GM19397 (cell line): ENCODE measurements around the gene EBLN2.
"Not testable (repeated sequence)": the region's sequence is repeated elsewhere in the genome, so short reads cannot be mapped to it uniquely, and the experiment has no call there.

ENCODE experiments used
- ATAC-seq: cut with Tn5 transposase; IDR thresholded peaks from one replicate; pipeline ENCODE4 v1.9.1; 2021; ENCODE audit warnings: mild to moderate bottlenecking, moderate library complexity; ENCODE audit not compliant: unreplicated experiment

EBLN2 gene

DNA sequence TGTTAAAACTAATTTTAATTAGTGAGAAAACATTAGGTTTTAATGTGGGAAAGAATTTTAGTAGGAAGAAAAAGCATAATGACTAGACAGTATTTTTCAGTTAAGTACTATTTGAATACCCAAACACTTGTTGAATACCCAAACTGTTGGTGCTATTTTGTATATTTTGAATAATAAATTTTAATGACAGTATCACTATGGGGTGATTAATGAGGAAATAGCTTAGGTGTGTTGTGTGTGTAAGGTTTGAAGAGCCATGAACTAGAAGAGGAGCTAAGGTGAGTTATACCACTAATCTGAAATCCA is 4.7 kb upstream of the EBLN2 start:
- ATAC-seq: no peak

DNA sequence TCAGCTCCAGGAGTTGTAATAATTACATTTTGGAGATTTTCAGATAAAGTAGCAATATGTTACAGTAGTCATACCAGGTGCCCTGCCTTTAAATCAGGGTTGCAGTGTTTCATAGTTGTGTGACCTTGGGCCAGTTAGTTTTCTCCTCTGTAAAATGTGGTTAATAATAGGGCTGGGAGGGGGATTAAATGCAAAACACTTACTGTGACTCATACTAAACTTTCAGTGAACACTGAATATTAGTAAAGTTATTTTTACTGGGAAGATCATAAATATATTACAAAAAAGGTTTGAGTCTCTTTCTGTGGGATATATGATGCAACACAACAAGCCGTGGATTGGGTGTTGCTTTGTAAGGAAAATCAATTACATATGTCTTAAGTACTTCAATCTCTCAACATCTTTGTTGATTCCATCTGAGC is 1.1 kb upstream of the EBLN2 start:
- no peak for ATAC-seq

DNA sequence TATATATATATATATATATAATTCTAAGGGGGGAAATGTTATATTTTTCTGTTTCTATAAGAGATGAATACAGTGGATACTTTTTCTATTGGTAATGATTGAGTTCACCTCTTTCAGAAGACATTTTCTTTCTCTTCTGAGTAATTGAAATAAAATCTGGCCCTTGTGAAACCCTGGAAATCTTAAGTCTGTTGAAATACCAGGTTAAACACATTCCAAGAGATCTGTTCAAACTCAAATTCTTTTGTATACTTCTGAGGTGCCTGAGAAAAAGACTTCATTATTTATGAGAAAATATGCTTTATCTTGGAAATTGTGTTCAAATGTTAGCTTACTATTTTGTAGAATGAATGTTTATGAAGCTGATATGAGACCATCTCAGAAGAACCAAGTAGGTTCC is 4.8 kb downstream of the EBLN2 start:
- ATAC-seq: not testable (repeated sequence)

DNA sequence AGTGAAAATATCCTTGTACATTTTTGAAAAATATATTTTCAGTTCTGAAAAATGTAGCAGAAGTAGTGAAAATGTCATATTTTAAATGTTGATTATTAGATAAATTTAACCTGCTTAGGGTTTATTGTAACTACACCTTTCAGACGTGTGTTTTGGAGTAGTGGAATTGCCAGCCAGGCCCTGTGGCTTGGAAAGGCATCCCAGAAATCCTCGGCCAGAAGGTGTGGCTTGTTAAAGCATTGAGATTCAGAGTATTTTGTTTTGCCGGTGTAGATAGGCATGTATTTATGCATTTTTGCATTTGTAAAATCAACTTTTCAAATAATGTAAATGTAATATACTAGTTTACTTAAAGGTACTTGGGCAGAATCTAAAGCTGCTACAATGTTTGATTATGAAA is 7.0 kb downstream of the EBLN2 start:
- ATAC-seq: no peak

DNA sequence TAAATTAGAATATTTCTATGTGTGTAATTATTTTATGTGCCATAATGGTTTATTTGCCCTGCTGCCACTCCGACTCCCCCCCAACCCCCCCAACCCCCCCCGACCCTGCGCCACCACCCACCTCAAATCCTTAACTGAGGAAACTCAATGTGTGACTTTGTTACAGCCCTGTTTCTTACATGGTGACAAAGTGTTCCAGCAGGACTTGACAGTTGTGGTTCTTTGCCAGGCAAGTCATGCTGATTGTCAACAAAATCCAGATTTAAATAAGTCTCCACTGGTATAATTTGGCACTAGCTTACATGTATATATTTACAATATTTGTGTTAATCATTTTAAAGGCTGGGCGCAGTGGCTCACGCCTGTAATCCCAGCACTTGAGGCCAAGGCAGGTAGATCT is 7.7 kb downstream of the EBLN2 start:
- no peak for ATAC-seq

DNA sequence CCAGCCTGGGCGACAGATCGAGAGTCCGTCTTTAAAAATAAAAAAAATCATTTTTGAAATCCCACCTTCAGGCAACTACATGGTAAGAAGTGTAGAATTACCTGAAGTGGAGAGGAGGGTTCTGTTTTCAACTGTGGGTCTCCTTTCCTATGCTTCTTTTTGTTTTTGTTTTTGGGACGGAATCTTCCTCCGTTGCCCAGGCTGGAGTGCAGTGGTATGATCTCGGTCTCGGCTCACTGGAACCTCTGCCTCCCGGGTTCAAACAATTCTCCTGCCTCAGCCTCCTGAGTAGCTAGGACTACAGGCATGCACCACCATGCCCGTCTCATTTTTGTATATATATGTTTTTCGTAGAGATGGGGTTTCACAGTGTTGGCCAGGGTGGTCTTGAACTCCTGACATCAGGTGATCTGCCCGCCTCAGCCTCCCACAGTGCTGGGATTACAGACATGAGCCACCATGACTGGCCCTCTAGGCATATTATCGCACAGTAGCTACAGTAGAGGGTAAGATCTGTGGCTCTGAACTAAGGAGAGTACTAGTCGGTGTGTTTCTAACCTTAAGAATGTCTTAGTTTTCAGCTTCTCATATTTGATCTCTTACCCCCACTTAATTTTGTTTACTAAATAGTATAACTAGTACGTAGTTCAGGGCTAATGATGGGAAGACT is 8.5 kb downstream of the EBLN2 start:
- no peak for ATAC-seq

DNA sequence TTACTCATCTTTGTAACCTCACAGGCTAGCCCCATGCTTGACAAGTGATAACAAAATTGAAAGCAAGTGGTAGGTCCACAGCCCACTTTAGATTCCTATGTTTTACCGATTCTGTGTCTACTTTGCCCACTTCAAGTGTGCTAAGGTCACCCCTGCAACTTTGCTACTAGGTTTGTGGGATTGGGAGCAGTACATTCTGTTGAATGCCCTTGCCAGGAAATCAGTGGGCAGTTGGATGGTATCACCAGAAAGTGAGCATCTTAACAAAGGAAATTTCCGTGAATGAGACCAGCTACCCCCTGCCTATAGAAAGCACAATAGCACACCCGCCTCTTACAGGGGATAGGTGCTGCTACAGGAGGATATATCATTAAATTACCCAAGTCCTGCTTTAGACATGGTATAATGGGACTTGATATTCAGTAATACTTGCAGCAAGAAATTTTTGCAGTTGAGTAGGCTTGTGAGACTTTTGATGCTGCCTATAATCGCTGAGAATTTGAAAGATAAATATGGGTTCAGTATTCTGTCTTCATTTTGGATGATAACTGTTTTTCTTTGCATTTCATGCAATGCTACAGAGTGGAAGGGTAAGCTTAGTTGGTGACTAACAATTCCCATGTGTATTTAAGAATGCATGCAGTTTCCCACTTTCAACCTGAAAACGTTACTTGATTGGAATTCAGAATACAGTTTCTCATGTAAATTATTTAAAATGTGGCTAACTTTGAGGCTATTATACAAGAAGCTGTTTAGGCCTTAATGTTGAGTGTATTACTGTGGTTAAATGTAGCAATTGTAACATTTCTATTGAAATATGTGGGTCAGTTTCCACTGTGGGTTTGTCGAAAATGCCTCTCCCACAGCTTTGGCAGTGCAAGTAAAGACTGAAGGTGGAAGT is 9.5 kb downstream of the EBLN2 start:
- ATAC-seq: no peak

GRCh38 chr3:73071952-73072351 is 10.5 kb downstream of the EBLN2 start:
- ATAC-seq: no peak

DNA sequence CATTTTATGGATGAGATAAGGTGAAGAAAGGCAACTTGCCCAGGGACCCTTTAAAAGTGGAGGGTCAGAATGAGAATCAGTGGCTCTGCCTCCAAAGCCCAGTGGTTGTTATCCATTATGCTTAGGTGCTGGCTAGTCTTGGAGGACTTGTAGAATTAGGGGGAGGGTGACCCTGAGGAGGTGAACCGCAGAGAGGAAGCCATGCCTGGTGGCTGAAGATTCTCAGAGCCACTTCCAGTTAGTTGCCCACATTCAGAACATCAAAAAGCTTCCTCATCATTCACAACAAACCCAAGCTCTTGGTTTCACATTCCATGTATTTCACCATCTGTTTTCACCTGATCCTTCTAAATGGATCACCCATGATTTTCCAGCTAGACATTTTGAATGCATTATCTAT is 11.2 kb downstream of the EBLN2 start:
- ATAC-seq: no peak

DNA sequence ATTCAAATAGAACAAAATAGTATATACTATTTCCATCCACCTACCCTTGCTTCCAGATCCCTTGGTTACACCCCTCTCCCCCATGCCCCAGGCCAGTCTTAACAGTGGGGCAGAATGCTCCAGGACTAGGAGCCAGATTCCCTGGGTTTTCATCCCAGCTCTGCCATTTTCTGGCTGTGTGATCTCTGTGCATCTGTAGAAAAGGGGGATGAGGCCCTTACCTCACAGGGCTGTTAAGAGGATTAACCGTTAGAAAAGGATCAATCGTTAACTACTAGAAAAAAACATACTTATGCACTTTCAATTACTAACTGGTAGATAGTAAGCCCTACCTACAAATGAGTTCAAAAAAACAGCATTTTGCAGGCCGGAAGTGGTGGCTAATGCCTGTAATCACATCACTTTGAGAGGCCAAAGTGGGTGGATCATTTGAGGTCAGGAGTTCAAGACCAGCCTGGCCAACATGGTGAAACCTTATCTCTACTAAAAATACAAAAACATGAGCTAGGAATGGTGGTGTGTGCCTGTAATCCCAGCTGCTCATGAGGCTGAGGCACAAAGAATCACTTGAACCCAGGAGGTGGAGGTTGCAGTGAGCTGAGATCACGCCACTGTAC is 11.7 kb downstream of the EBLN2 start:
- ATAC-seq: no peak

DNA sequence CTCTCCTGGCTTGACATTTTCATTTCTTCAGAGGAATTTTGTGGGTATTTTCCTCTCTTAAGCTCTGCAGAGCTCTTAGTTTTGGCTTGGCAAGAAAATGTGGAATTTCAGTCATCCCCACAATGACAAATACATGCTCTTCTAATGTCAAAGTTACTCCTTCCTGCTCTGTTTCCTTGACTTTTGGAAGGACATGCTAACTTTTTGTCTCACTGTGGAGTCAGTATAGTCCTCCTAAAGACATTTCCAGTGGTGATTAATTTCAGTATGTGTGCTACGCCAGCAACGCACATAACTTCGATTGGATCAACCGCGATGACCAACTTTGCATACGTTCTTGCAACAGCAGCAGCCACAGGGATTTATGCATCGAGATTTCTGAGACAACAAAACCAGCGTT is 13.3 kb downstream of the EBLN2 start:
- no peak for ATAC-seq

DNA sequence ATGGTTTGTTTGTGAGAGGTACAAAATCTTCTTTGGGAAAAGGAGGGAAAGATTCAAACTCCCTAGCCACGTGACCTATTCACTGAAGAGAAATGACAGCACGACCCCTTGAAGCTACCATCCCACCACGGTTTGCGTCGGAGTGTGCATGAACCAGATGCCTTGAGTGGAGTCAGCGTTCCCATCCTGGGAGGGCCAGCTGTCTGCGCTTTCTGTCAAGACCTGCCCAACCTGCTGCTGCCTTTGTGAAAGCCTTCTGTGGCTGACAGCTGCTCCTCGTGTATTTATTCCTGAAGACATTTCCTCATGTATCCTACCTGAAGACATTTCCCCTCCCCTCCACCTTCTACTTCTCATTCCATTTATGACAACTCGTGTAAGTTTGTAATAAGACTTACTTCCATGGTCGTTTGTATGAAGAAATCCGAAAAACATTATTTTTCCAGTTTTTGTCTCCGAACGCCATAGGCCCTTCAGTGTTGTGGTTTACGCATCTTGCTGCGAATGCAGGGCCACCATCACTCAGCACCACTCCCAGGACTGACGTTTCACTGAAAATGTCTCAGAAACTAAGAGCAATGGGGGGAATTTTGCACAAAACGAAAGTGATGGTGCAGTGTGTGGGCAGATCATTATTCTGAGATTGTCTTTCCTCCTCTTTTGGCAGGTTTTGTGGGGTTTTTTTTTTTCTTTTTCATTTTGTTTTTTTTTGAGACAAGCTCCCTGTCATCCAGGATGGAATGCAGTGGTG is 18.9 kb downstream of the EBLN2 start:
- no peak for ATAC-seq

DNA sequence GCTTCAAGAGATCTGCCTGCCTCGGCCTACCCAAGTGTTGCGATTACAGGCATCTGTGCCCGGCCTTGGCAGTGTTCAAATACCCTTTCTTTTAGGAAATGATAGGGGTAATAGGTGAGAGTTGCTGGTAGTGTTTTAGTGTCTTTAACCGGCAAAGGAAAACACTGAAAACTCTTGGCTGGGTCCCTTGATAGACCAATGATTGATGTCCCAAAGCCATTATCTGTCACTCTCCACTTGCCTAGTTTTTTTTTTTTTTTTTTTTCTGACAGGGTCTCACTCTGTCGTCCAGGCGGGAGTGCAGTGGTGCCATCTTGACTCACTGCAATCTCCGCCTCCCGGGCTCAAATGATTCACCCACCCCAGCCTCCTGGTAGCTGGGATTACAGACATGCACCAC is 19.7 kb downstream of the EBLN2 start:
- ATAC-seq: no peak

DNA sequence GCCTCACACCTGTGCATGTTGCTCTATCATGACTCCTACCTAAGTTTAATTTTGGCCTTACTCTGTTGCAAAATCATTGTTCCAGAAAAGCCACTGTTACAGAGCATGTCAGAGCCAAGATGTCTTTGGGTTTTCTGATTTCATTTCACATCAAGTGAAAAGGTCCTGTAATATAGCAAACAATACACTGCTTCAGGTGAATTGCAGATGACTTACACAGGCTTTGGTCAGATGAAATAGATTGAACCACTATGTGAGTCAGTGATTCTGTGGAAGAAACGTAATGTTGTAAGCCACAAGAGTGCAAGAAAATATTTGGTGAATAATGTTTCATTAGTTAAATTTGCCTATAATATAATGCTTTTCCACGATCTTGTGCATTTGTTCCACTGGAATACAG is 22.7 kb downstream of the EBLN2 start:
- ATAC-seq: no peak

GRCh38 chr3:73086071-73086494 is 24.6 kb downstream of the EBLN2 start:
- no peak for ATAC-seq

DNA sequence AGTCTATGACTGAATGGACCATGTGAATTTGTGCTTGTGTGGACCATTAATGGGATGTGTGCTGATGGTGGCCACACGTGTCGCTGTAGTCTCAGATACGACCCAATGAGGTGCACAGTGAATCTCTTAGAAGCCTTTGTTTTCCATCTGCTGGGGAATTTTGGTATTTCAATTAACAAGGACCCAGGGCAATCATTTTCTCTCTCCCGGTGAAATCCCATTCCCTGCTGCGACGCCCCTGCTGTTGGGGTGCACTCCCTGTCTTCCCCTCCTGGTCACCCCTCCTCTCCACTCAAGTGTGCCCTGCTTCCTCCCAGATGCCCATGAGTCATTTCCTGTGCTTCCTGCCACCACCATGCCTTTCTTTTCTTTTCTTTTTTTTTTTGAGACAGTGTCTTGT is 32.7 kb downstream of the EBLN2 start:
- ATAC-seq: no peak

DNA sequence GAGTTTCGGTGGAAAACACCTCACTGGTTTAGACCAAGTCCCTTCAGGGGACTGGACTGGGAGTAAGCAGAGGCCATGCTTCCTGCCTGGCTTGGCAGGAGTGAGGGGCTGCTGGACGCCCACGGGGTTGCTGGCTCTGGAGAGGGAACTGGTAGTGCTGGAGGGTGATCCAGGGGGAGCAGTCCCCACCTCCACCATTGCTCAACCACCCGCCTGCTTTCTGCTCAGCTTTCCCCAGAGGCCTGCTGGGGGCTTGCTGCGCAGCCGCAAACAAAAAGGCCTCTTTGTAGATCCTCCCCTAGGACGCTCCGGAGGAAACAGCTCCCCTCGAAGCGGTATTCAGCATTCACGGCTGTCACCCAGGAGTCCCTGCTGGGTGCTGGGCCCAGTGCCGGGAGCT is 33.5 kb downstream of the EBLN2 start:
- no peak for ATAC-seq

- ATAC-seq: no peak
These were observed 34.7 kb downstream of the EBLN2 start for GRCh38 chr3:73096169-73096568.

- no peak for ATAC-seq
These were observed 36.6 kb downstream of the EBLN2 start for GRCh38 chr3:73098026-73098425.

GRCh38 chr3:73098873-73099272 is 37.4 kb downstream of the EBLN2 start:
- ATAC-seq: no peak
